Stimulated activated CD4-positive, alpha-beta T cell treated with anti-CD3 and anti-CD28 coated beads, Interleukin-15, amount 100 ng/mL, for 24 hours (primary cell): ENCODE measurements around the gene ELAPOR1.
A peak's percentile ranks its signal among the peaks of the same experiment; 100 is the strongest.
"Not testable (repeated sequence)": the region's sequence is repeated elsewhere in the genome, so short reads cannot be mapped to it uniquely, and the experiment has no call there.

Experiments
- DNase-seq: peaks from one replicate; pipeline ENCODE4 v3.0.0-alpha.2; 2020

Gene ELAPOR1

DNA sequence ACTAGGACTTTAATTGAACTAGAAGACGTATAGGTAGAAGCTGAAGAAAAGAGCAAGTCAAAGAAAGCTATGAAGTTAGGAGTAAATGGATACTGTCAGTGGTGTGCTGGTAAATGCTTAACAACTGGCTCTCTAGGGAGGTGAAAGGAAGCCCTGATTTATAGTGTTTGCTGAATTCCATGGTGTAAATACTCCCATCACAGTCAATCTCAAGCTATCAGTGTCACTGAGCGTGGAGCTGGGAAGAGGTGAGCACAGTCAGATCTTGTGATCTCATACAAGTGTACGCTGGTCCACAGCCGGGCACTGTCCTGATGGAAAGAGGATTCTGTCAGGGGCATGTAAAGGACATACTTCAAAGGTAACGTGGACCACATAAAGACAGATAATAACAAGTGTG is 28.3 kb downstream of the ELAPOR1 start:
- no peak for DNase-seq

DNA sequence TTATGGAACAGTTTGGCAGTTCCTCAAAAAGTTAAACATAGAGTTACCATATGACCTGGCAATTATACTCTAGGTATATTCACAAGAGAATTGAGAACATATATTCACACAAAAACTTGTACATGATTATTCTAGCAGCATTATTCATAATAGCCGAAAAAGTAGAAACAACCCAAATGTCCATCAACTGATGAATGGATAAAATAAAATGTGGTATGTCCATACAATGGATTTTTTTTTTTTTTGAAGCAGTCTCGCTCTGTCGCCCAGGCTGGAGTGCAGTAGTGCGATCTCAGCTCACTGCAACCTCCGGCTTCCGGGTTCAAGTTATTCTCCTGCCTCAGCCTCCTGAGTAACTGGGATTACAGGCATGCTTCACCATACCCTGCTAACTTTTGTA is 28.8 kb downstream of the ELAPOR1 start:
- not testable (repeated sequence) for DNase-seq

DNA sequence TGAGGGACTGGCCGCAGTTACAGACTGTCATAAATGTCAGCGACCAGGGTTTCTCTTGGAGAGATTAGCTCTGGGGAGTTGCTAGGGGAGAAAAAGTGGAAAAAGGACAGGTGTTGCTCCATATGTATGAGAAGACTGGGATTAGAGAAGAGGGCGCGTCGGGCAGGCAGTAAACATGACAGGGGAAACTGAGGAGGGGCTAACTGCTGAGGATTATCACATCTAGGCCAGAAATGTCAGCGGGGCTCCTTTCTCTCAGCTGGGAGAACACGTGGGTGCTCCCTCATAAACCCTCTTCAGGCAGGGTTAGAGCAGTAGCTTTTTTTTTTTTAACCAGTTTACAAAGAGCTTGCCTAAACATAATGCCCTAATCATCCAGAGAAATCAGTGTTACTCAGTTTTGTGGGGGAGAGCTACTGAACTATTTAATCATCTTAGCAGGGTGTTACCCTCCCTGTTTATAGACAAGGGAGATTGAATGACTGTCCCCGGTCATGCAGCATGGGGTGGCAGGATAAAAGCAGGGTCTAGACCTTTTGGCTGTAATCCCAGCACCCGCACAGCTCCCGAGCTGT is 35.2 kb downstream of the ELAPOR1 start:
- no peak for DNase-seq

DNA sequence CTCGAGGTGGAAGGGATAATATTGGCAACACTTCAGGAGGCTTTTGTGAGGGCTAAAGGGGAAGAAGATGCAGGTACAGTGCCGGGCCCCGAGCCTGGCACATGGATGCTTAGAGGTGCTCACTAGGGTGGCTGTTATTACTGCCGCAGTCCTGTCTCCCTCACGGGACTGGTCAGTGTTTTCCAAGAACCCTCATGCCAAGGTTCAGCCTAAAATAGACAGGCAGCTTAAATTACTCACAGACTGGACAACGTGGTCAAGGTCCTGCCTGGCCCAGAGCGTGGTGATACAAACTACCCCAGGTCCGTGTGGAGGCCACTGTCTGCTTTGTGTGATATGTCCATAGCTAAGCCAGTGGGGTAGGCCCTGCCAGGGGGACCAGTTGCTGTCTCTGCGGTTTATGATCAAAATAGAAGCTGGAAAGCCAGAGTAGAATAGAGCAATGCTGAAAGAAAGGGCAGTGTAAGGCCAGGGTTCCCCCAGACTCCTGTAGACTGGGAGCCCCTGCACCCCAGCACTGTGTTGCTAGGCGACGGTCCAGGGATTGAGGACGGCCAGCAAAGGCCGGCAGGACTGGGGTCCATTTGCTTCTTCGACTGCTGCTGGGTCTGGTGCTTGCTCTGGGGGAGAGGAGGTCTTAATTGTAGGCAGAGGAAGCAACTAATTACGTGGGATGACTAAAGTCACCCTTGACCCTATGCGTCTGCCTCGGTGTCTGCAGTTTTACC is 36.1 kb downstream of the ELAPOR1 start:
- DNase-seq: no peak

DNA sequence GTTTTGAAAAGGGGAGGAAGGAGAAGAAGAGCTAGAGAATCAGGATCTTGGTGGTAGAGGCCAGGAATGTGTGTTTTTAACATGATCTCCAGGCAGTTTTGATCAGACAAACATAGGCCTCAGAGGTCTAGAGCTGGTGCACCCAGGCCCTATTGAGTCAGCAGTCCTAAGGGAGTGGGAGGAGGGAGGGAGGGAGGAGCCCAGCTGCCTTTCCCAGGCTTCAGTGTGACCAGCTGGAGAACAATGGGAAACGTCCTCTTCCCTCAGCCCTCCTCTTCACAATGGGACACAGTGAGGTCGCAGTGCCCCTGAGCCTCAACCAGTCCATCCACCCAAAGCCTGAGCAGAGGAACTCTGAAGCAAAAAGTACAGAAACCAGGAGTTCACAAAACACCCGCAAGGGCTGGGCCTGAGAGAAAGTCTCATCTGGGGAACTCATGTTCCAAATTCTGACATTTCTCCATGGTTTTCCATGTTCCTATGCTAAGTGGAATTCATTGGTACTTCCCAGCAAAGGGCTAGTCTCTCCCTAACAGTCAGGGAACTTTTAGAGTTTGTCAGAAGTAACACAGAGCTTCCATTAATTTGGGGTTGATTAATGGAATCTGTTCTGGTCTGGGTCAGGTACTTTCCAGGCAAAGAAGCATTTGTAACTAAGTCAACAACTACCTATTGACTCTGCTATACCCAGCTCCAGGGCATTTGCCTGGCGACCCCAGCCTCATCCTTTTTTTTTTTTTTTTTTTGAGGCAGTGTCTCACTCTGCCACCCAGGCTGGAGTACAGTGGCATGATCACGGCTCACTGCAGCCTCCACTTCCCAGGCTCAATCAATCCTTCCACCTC is 37.5 kb downstream of the ELAPOR1 start:
- no peak for DNase-seq

DNA sequence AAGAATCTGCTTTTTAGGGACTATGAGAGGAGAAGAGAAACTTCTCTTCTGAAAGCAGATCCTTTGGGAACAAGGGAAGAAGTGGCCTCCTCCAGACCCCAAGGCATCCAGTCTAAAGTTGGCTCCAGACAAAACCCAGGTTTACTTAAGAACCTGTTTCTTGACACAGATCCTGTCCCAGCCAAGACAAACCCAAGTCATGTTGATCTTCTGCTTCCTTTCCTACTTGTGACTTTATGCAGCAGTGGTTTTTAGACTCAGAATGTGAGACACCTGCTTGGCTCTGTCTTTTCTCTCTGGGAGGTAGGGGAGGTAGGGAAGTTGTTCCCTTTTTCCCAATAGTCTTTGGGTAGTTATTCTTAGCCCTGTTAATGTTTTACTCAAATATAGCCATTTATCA is 38.3 kb downstream of the ELAPOR1 start:
- DNase-seq: no peak

DNA sequence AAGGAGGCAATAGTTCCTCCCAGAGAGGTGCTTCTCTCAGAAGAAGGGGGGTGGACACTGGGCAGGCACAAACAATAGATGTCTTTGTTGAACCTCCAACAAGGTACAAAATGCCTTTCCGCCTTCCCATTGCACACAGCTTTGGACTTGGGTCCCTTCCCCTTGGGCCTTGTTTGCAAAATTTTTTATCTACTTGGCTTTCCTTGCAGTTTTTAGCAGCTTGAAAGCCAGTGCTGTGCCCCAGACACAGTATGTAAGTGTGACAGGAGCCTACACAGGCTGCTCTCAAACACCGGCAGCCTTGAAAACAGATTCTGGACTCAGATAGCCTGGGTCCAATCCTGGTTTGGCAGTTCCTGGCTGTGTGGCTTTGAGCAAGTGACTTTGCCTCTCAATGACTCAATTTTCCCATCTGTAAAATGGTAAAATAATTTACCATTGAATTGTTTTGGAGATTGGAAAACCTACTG is 43.0 kb downstream of the ELAPOR1 start:
- no peak for DNase-seq

DNA sequence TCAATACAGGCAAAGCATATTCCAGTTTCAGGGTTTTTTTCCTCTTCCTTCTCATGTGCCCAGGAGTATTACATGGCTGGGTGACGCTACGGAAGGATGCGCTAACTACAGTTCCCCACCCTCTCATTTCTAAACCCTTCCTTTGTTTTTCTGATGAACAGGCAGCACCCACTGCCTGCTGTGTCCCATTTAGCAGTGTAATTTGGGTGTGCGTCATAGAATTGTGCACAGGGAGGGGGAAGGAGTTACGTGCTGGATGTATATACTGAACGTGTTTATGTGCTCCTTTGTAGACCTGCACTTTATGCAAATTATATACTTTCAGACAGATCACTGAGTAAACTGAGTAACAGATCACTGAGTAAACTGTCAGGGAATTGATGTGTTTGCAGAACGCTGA is 44.5 kb downstream of the ELAPOR1 start:
- DNase-seq: no peak

DNA sequence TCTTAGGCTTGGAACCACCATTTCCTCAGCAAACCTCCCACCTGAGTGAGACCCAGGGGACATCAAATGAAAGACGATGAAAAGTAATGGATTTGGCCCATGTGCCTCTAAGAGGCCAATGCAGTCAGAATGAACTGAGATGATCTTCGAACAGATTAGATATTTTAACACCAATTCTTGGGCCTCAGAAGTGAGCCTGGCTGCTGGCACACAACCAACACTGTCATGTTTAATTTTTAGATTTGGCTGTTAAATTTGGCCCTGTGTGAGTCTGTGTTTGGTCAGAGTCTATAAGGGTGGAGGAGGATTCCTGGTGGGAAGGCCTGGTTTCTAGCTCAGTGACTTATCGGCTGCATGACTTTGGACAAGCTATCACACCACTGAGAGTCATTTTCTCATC is 45.4 kb downstream of the ELAPOR1 start:
- no peak for DNase-seq

DNA sequence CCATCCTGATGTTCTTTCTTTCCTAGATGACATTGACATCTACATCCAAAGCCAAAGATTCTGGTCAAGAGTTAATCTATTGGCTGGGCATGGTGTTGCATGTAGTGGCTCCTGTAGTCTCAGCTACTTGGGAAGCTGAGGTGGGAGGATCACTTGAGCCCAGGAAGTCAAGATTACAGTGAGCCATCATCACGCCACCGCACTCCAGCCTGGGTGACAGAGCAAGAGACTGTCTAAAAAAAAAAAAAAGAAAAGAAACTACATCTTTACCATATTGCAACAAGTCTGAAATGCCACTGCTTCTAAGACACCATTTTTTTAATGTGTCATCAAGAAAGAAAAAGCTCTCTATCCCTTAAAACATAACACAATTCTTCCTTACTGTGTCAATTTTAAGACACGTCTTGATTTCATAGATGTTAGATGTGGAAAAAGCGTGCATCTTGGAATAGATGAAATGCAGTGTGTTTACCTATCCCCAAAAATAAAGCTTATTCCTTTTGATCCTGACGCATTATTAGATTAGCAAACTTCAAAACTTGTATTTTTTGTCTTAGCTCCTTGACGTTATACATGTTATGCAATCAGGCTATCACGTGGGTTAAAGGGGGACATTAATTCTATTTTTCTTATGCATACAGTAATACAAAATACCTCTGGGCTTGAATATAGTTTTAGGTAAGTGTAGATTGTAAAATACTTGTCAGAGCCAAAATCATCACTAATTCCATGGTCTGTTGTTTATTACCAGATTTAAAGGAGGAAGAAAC is 46.3 kb downstream of the ELAPOR1 start:
- no peak for DNase-seq

DNA sequence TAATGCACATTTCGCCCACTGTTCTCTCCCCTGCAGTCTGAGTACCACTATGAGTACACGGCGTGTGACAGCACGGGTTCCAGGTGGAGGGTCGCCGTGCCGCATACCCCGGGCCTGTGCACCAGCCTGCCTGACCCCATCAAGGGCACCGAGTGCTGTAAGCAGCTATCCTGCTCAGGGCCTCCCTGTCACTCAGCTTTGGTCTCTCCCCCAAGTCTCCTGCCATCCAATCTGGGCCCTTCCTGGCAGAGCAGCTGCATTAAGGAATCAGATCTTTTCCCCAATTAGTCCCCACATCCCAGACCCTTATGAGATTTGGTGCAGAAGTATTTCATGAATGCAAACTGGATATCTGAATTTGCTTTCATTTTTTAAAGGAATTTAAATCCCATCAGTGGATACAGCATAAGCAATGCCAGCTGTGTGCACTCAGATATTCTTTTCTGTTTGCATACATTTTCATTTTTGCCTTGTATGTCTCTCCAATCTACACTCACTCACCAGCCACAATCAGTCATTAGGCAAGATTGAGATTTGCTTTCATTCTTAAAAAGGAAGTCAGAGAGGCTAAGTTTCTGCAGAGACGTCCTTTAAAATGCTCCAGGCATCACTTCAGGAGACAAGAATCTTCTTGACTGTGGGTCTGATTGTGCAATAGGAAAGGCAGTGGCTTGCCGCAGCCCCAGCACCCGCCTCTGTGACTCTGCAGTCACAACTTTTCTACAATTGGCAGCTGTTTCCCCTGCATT is 48.1 kb downstream of the ELAPOR1 start:
- peak; percentile 31 for DNase-seq

DNA sequence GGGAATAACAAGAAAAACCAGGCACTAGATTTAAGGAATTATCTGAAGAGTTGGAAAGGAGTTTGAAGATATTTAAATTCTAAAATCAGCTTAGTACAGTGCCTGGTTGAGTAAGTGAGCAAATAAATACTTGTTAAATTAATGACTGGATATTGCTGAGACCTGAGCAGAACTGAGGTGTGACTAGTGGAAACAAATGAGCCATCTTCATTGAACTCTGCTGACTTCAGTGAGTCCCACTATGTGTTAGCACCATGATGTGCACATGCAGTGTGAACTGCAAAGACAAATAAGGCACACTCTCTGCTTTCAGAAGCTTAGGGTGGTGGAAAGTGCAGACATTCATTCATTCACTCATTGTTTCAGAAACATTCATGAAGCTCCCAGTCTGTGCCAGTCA is 48.7 kb downstream of the ELAPOR1 start:
- no peak for DNase-seq

DNA sequence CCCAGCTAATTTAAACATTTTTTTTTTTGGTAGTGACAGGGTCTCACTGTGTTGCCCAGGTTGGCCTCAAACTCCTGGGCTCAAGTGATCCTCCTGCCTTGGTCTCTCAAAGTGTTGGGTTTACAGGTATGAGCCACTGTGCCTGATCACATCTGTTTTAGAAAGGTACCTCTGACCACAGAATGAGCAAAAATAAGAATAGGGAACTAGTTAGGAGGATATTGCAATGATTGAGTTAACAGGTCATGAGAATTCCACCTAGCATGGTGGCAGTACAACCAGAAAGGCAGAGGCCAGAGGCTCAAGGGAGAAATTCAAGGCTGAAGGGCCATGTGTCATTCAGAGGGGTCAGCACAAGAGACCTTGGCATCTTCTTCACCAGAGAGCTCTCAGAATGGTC is 49.6 kb downstream of the ELAPOR1 start:
- no peak for DNase-seq
